H1 (cell line): ENCODE data around the gene VEGFC. TPM values are rescaled to one million over a fixed set of nuclear protein-coding genes. Genes with fewer than 3 reads are reported as not detected.

Experiments used
- CTCF ChIA-PET: fragments of 300-600 bp; sonication (Branson Sonifier 250); formaldehyde crosslinking; loops from one replicate; lab custom pipeline; 2021; ENCODE audit not compliant: partially characterized antibody; lab: Charles Lee
- POLR2A ChIA-PET: fragments of 300-600 bp; sonication (Branson Sonifier 250); formaldehyde crosslinking; loops from one replicate; lab custom pipeline; 2021; ENCODE audit warnings: inconsistent platforms; ENCODE audit not compliant: partially characterized antibody; lab: Charles Lee
- DNase-seq, 2 experiments: peaks; one replicate each; pipeline versions ENCODE4 v3.0.0 to v3.0.0-alpha.2; 2010 to 2022; ENCODE audit warnings: low spot score in 2 of 2, low read depth in 1 of 2, mixed read lengths in 1 of 2
- FAIRE-seq: peaks from 2 replicates; lab custom pipeline; 2011; peaks lifted over from hg19 to GRCh38; lab: Jason Lieb, UNC
- H2AFZ ChIP-seq: 2 replicates; pipeline ENCODE4 v1.8.1; 2012; ENCODE audit warnings: low read length, inconsistent platforms
- H2AK5ac ChIP-seq: 2 replicates; pipeline ENCODE4 v1.6.1; 2013; ENCODE audit warnings: low read depth, low read length
- H2BK120ac ChIP-seq: replicated peaks from 2 replicates; pipeline ENCODE3; 2013; ENCODE audit warnings: low read depth, low read length, inconsistent platforms
- H2BK12ac ChIP-seq: 2 replicates; pipeline ENCODE4 v1.6.1; 2013; ENCODE audit warnings: low read depth, low read length
- H2BK15ac ChIP-seq: 2 replicates; pipeline ENCODE4 v1.6.1; 2013; ENCODE audit warnings: low read length
- H2BK20ac ChIP-seq: 2 replicates; pipeline ENCODE4 v1.6.1; 2013; ENCODE audit warnings: low read length
- H2BK5ac ChIP-seq: 2 replicates; pipeline ENCODE4 v1.6.1; 2013; ENCODE audit warnings: low read depth, low read length
- H3K14ac ChIP-seq: 2 replicates; pipeline ENCODE4 v1.6.1; 2013; ENCODE audit warnings: inconsistent platforms; ENCODE audit not compliant: insufficient read length
- H3K18ac ChIP-seq: 2 replicates; pipeline ENCODE4 v1.6.1; 2013; ENCODE audit warnings: low read length; ENCODE audit errors: extremely low read depth
- H3K23ac ChIP-seq: 2 replicates; pipeline ENCODE4 v1.6.1; 2013; ENCODE audit warnings: inconsistent platforms; ENCODE audit not compliant: insufficient read length
- H3K23me2 ChIP-seq: 2 replicates; pipeline ENCODE4 v1.6.1; 2013; ENCODE audit warnings: low read depth, low read length
- H3K27ac ChIP-seq: 2 replicates; pipeline ENCODE4 v1.6.1; 2011; ENCODE audit warnings: low read depth, low read length, inconsistent platforms
- H3K27me3 ChIP-seq, 4 experiments: replicated peaks in 1 of 4; 1 replicate in 1 of 4; 2 replicates in 3 of 4; pipeline versions ENCODE4 v1.6.1 to v1.8.1; 2011 to 2013; ENCODE audit warnings: low read length in 3 of 4, mild to moderate bottlenecking in 3 of 4, inconsistent platforms in 2 of 4, mixed read lengths in 2 of 4, moderate library complexity in 1 of 4; ENCODE audit not compliant: control insufficient read depth in 3 of 4, insufficient read depth in 3 of 4; ENCODE audit errors: extremely low read depth in 1 of 4
- H3K36me3 ChIP-seq, 4 experiments: 2 replicates each; pipeline versions ENCODE4 v1.6.1 to v1.8.1; 2011 to 2013; ENCODE audit warnings: mild to moderate bottlenecking in 4 of 4, low read length in 3 of 4, moderate library complexity in 2 of 4, control low read depth in 1 of 4, inconsistent platforms in 1 of 4; ENCODE audit not compliant: insufficient read depth in 4 of 4, control insufficient read depth in 2 of 4
- H3K4ac ChIP-seq: replicated peaks from 2 replicates; pipeline ENCODE3; 2013; ENCODE audit warnings: low read length, low read depth, mixed read lengths, inconsistent platforms; ENCODE audit not compliant: insufficient read length
- H3K4me1 ChIP-seq, 4 experiments: replicated peaks in 1 of 4; 1 replicate in 1 of 4; 2 replicates in 3 of 4; pipeline versions ENCODE4 v1.6.1 to v1.8.1; 2011 to 2013; ENCODE audit warnings: low read length in 3 of 4, inconsistent platforms in 2 of 4, mixed read lengths in 1 of 4; ENCODE audit not compliant: insufficient read depth in 4 of 4, control insufficient read depth in 3 of 4
- H3K4me2 ChIP-seq, 2 experiments: 2 replicates each; pipeline versions ENCODE4 v1.6.1 to v1.8.1; 2011 to 2013; ENCODE audit warnings: low read depth in 2 of 2, low read length in 2 of 2, control low read depth in 1 of 2, inconsistent platforms in 1 of 2, mild to moderate bottlenecking in 1 of 2; ENCODE audit not compliant: insufficient read depth in 1 of 2
- H3K4me3 ChIP-seq, 4 experiments: fragments of 200-600, 300-600 bp in 1 of 4; sonication (generic), shearing (Covaris generic), sonication (Bioruptor Twin) in 1 of 4; 2 replicates each; pipeline versions ENCODE4 v1.5.1 to v1.8.1; 2011 to 2016; ENCODE audit warnings: low read length in 4 of 4, low read depth in 3 of 4, control low read depth in 2 of 4, inconsistent platforms in 2 of 4, mild to moderate bottlenecking in 2 of 4, mixed read lengths in 1 of 4, moderate library complexity in 1 of 4; ENCODE audit not compliant: insufficient read depth in 2 of 4; ENCODE audit errors: extremely low read depth in 1 of 4
- H3K56ac ChIP-seq: replicated peaks from 2 replicates; pipeline ENCODE3; 2013; ENCODE audit warnings: low read depth, mild to moderate bottlenecking, mixed read lengths, low read length, inconsistent platforms; ENCODE audit not compliant: insufficient read length
- H3K79me1 ChIP-seq: 2 replicates; pipeline ENCODE4 v1.6.1; 2013; ENCODE audit warnings: low read depth, low read length, control low read depth
- H3K79me2 ChIP-seq, 2 experiments: 2 replicates each; pipeline versions ENCODE4 v1.6.1 to v1.8.1; 2012 to 2013; ENCODE audit warnings: low read length in 2 of 2, mild to moderate bottlenecking in 2 of 2, inconsistent platforms in 1 of 2; ENCODE audit not compliant: insufficient read depth in 2 of 2, control insufficient read depth in 1 of 2
- H3K9ac ChIP-seq, 4 experiments: replicated peaks in 1 of 4; 1 replicate in 1 of 4; 2 replicates in 3 of 4; pipeline versions ENCODE4 v1.6.1 to v1.8.1; 2011 to 2013; ENCODE audit warnings: low read depth in 3 of 4, low read length in 3 of 4, control low read depth in 2 of 4, mild to moderate bottlenecking in 2 of 4, moderate library complexity in 2 of 4, inconsistent platforms in 1 of 4; ENCODE audit errors: extremely low read depth in 1 of 4
- H3K9me3 ChIP-seq, 2 experiments: 2 replicates each; pipeline versions ENCODE4 v1.6.1 to v1.8.1; 2012 to 2013; ENCODE audit warnings: mild to moderate bottlenecking in 2 of 2, moderate library complexity in 2 of 2, control low read depth in 1 of 2, inconsistent platforms in 1 of 2, low read depth in 1 of 2, low read length in 1 of 2, mixed read lengths in 1 of 2; ENCODE audit not compliant: insufficient read depth in 2 of 2
- H4K20me1 ChIP-seq, 2 experiments: replicated peaks in 1 of 2; 2 replicates each; pipeline versions ENCODE3 to v1.8.1; 2011 to 2013; ENCODE audit warnings: inconsistent platforms in 2 of 2, low read length in 2 of 2, mild to moderate bottlenecking in 1 of 2; ENCODE audit not compliant: insufficient read depth in 2 of 2, control insufficient read depth in 1 of 2
- H4K5ac ChIP-seq: 2 replicates; pipeline ENCODE4 v1.6.1; 2013; ENCODE audit warnings: low read length, low read depth, mixed read lengths, inconsistent platforms; ENCODE audit not compliant: insufficient read length
- H4K8ac ChIP-seq: 2 replicates; pipeline ENCODE4 v1.8.0; 2013; ENCODE audit warnings: mild to moderate bottlenecking, moderate library complexity, low read length, inconsistent platforms; ENCODE audit not compliant: insufficient read depth; ENCODE audit errors: extremely low read depth
- H4K91ac ChIP-seq: replicated peaks from 2 replicates; pipeline ENCODE3; 2013; ENCODE audit warnings: low read length, mixed read lengths, inconsistent platforms; ENCODE audit not compliant: insufficient read length
- BRCA1 ChIP-seq: IDR thresholded peaks from 2 replicates; pipeline ENCODE4 v1.6.1; 2012; ENCODE audit warnings: low read depth, low read length, improper control_type of control experiment
- CHD2 ChIP-seq: IDR thresholded peaks from 2 replicates; pipeline ENCODE4 v1.6.1; 2012; ENCODE audit warnings: low read length, improper control_type of control experiment
- CTBP2 ChIP-seq: IDR thresholded peaks from 2 replicates; pipeline ENCODE4 v1.7.0; 2011; ENCODE audit warnings: borderline replicate concordance, mild to moderate bottlenecking, moderate library complexity, mixed read lengths, low read length; ENCODE audit not compliant: insufficient read depth, insufficient read length
- EP300 ChIP-seq, 2 experiments: IDR thresholded peaks; 1 replicate in 1 of 2; 2 replicates in 1 of 2; pipeline ENCODE4 v1.6.1; 2011 to 2012; ENCODE audit warnings: low read depth in 2 of 2, low read length in 2 of 2, mild to moderate bottlenecking in 2 of 2, borderline replicate concordance in 1 of 2, inconsistent platforms in 1 of 2, moderate library complexity in 1 of 2
- HDAC2 ChIP-seq, 2 experiments: fragments of 300-600 bp in 1 of 2; sonication (generic) in 1 of 2; IDR thresholded peaks; 2 replicates each; pipeline ENCODE4 v1.6.1; 2011 to 2012; ENCODE audit warnings: low read depth in 2 of 2, low read length in 2 of 2, mild to moderate bottlenecking in 2 of 2, moderate library complexity in 2 of 2, borderline replicate concordance in 1 of 2, inconsistent platforms in 1 of 2
- KDM4A ChIP-seq: IDR thresholded peaks from one replicate; pipeline ENCODE4 v1.7.1; 2012; ENCODE audit warnings: low read depth, mild to moderate bottlenecking, moderate library complexity, low read length, inconsistent platforms; ENCODE audit not compliant: severe bottlenecking
- KDM5A ChIP-seq: fragments of 200-600 bp; IDR thresholded peaks from 2 replicates; pipeline ENCODE4 v1.7.1; 2012; ENCODE audit warnings: mild to moderate bottlenecking, low read length, inconsistent platforms, mixed read lengths
- MAFK ChIP-seq: IDR thresholded peaks from 2 replicates; pipeline ENCODE4 v1.6.1; 2012; ENCODE audit warnings: low read depth, mild to moderate bottlenecking, improper control_type of control experiment, low read length
- PHF8 ChIP-seq: fragments of 200-600 bp; sonication (generic); conservative IDR thresholded peaks from 2 replicates; pipeline ENCODE4 v1.7.1; 2012; ENCODE audit warnings: low read depth, mild to moderate bottlenecking, inconsistent platforms, low read length, moderate library complexity
- RNF2 ChIP-seq: fragments of 200-900, 300-1000 bp; sonication (generic); IDR thresholded peaks from 2 replicates; pipeline ENCODE4 v1.7.1; 2016; ENCODE audit warnings: borderline replicate concordance, low read depth, mild to moderate bottlenecking, antibody characterized with exemption, low read length; ENCODE audit not compliant: poor library complexity, severe bottlenecking; ENCODE audit errors: missing control alignments
- SIX5 ChIP-seq: IDR thresholded peaks from 2 replicates; pipeline ENCODE4 v1.6.1; 2011; ENCODE audit warnings: mild to moderate bottlenecking, low read depth, low read length
- SRF ChIP-seq: IDR thresholded peaks from 2 replicates; pipeline ENCODE4 v1.6.1; 2011; ENCODE audit warnings: mild to moderate bottlenecking, low read depth, low read length, moderate library complexity
- TAF1 ChIP-seq: IDR thresholded peaks from 2 replicates; pipeline ENCODE4 v1.6.1; 2011; ENCODE audit warnings: mild to moderate bottlenecking, low read depth, low read length
- TAF7 ChIP-seq: optimal IDR thresholded peaks from 2 replicates; pipeline ENCODE3; 2011; ENCODE audit warnings: low read depth, mild to moderate bottlenecking, inconsistent platforms, low read length, moderate library complexity, borderline replicate concordance
- WGBS, 2 experiments: shearing (Covaris generic) in 1 of 2; methylation state at CpG; one replicate each; pipeline versions ENCODE4 v1.1.6 to v1.1.7; 2013 to 2015; ENCODE audit warnings: low lambda C conversion rate in 2 of 2, mixed read lengths in 2 of 2, inconsistent platforms in 1 of 2, low coverage in 1 of 2, missing lambda C conversion rate in 1 of 2; ENCODE audit not compliant: insufficient replicate concordance in 2 of 2, insufficient coverage in 1 of 2, insufficient read length in 1 of 2; ENCODE audit errors: extremely low coverage in 1 of 2, missing lambda C conversion rate in 1 of 2; 5-methylcytosine and 5-hydroxymethylcytosine counted together
- polyA plus RNA-seq, 7 experiments: library from polyadenylated mRNA; depleted of rRNA in 3 of 7; stranded (reverse) in 5 of 7; unstranded in 2 of 7; fragments of >200 nt in 5 of 7; fragments of 200-250 nt in 2 of 7; gene quantifications; 1 replicate in 5 of 7; 2 replicates in 1 of 7; 4 replicates in 1 of 7; pipeline versions ENCODE4 v1.2.1 to v1.2.3, GENCODE V29; 2011 to 2013; ENCODE audit warnings: missing spikeins in 2 of 7, mixed read lengths in 2 of 7
- total RNA-seq: library from RNA; stranded (reverse); fragmentation: NEBNext Ultra II Directional; extraction: Animal tissue kit (Norgen Biotek cat#: 25700); gene quantifications from 2 replicates; pipeline ENCODE4 v1.2.1, GENCODE V29; 2021

Gene VEGFC
- total and polyA plus RNA-seq, 2 of the 8 experiments (the other 6 are each of a cell fraction or from before 2014, with no cell fraction given): 0.53 to 1.4 TPM

GRCh38 chr4:176775338-176775737, 17.4 kb downstream of the VEGFC start:
- 86% methylated on average over 1 of the region's 1 CpG; no CpG with 5 or more reads in 1 of the 2 experiments for WGBS, 2 experiments
- no peak overlapping the region for H3K4me3 ChIP-seq
- no peak overlapping the region for H4K91ac ChIP-seq
- no peak overlapping the region for H2BK15ac ChIP-seq
- no peaks in the 10 kb centered on the region for H3K79me2 ChIP-seq
- no peaks in the 10 kb centered on the region for H3K23me2 ChIP-seq
- H3K56ac ChIP-seq: no peak overlapping the region
- no peak overlapping the region for H3K9ac ChIP-seq
- no peak overlapping the region for H3K27ac ChIP-seq
- H3K27me3 ChIP-seq: no peaks in the 10 kb centered on the region
- no peaks in the 10 kb centered on the region for H3K79me1 ChIP-seq
- H4K20me1 ChIP-seq: no peaks in the 10 kb centered on the region
- H2BK120ac ChIP-seq: no peak overlapping the region
- no peak overlapping the region for H3K4ac ChIP-seq
- no peak overlapping the region for H2BK20ac ChIP-seq
- H3K18ac ChIP-seq: no peak overlapping the region
- H2AFZ ChIP-seq: no peak overlapping the region
- H3K23ac ChIP-seq: no peak overlapping the region
- no peak overlapping the region for H4K5ac ChIP-seq
- H2BK5ac ChIP-seq: no peak overlapping the region
- H3K14ac ChIP-seq: no peak overlapping the region
- no peaks in the 10 kb centered on the region for H3K36me3 ChIP-seq
- DNase-seq (no peak), FAIRE-seq (no peak)
- no peaks in the 10 kb centered on the region for H3K9me3 ChIP-seq
- no peak overlapping the region for H2AK5ac ChIP-seq
- H3K4me2 ChIP-seq: no peak overlapping the region
- H3K4me1 ChIP-seq: no peaks in the 10 kb centered on the region
- ChIA-PET CTCF (interaction anchor here (1.8 kb wide), 1 partner anchor 272 kb away, joined by 9 read pairs; no protein-coding TSS in a partner anchor), POLR2A (no interaction called here)
- H4K8ac ChIP-seq: no peak overlapping the region
- H2BK12ac ChIP-seq: no peak overlapping the region
- TF ChIP-seq TAF7: no peak
- TF ChIP-seq TAF1: no peak
- no peak for TF ChIP-seq KDM5A
- no peak for TF ChIP-seq SRF
- TF ChIP-seq MAFK: no peak
- TF ChIP-seq HDAC2 (IDR thresholded peaks at IDR 0.05; ENCODE audit: borderline replicate concordance in 1 of 2, low read depth in 2 of 2, low read length in 2 of 2): no peak
- no peak for TF ChIP-seq CTBP2
- TF ChIP-seq PHF8: no peak
- no peak for TF ChIP-seq CHD2
- no peak for TF ChIP-seq KDM4A
- no peak for TF ChIP-seq RNF2
- no peak for TF ChIP-seq BRCA1
- TF ChIP-seq SIX5: no peak
- TF ChIP-seq EP300 (IDR thresholded peaks at IDR 0.05; ENCODE audit: borderline replicate concordance in 1 of 2, low read depth in 2 of 2, low read length in 2 of 2): no peak
